ENCODE data around the gene PDZK1IP1.
A peak's percentile ranks its signal among the peaks of the same experiment; 100 is the strongest.
"Not testable (repeated sequence)": the region's sequence is repeated elsewhere in the genome, so short reads cannot be mapped to it uniquely, and the experiment has no call there.

Gene PDZK1IP1

DNA sequence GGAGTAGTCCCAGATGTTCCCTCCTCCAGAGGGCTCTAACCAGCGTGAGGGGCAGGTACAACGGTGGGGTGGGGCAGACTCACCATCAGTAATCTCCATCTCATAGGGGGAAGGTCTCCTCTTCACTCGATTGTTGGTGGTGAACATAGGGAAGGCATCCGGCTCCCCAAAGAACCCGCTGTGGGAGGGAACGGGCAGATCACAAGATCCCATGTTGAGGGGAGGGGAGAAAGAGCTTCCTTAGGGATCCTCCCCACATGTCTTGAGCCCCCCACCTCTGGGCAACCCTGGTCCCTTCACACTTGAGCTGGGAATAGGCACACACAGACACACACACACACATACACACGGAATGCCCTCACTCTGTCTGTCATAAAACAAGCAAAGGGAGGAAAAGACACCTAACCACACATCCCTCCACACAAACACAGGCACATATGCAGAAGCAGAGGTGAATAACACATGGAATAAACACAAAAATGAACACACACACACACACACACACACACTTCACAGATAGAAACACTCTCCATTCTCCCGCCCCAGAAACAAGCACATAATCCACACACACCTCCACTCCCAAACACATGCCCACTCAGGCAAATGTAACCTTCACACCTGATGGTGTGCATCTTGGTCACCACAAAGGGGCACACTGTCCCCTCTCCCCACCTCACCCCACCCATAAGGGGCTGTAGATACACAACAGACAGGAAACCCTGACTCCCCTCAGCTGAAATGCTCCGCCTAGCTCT, 34.3 kb upstream of the PDZK1IP1 start:
- DNase-seq = no peak

DNA sequence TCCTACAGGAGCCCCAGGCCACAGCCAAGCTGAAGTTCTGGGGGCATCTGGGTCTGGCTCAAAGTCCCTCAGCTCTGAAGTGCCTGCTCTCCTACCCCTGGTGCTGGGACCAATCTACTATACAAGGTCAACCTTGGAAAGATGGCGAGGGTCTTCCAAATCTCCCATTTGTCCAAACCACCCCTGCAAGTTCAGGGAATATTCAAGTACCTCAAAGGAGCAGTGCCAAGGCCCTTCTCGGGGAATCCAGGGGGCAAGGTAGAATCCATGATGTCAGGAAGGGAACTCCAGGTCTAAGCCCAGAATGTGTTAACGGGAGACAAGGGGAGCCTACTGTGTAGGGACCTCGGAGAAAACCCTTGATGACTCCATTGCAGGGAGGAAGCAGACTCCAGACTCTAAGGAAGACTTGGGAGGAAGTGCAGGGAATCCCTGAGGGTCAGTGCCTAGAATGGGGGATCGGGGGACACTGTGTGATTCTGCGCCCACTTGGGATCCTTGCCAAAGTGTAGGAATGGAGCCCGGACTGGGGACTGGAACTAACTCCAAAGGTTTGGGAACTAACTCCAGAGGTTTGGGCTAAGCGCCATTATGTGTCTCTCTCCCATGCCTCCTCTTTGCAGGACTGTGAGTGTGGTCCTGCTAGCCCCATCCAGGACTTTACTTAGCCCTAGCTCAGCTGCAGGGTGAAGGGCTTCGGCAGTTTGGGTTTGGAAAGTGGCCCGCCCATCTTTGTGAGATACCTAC, 33.5 kb upstream of the PDZK1IP1 start:
- DNase-seq = no peak

DNA sequence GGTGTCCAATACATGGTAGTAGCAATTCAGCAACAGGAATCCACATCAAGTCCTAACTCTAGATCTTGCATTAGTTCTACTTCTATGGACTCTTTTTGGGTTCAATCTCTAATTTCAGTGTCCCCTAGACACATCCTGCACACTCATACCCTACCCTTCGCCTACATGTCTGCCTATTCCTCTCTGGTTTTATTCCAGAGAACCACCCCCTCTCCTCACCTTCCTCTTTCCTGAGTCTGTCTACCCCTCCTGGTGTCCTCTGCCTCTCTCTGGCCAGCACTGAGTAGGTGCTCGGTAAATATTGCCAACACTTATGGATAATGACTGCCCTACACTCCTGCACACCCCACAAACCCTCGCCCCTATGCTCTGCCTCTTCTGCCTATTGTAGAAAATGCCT, 32.6 kb upstream of the PDZK1IP1 start:
- DNase-seq = no peak

DNA sequence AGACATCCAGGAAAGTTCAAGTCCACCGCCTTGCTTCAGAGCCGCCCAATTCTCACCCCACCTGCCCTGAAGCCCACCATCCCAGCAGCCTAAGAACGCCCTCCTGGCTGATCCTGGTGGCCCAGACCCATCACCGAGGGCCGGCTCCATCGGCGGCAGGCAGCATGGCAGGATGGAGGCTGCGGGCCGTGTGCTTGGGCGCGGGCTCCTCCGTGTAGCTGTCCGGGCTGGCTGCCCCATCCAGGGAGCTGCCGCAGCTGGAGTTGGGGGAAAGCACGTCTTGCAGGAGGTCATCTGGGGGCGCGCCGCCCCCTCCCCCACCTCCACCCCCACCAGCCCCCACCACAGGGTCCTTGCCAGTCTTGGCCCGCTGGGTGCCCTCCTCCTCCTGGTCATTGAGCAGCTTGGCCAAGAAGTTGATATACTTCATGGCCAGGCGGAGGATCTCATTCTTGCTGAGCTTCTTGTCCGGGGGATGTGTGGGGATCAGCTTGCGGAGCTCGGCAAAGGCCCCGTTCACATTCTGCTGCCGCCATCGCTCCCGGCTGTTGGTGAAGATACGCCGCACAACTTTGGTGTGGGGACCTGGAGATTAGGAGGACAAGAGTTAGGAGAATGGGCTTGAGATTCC, 29.9 kb upstream of the PDZK1IP1 start:
- DNase-seq = no peak

DNA sequence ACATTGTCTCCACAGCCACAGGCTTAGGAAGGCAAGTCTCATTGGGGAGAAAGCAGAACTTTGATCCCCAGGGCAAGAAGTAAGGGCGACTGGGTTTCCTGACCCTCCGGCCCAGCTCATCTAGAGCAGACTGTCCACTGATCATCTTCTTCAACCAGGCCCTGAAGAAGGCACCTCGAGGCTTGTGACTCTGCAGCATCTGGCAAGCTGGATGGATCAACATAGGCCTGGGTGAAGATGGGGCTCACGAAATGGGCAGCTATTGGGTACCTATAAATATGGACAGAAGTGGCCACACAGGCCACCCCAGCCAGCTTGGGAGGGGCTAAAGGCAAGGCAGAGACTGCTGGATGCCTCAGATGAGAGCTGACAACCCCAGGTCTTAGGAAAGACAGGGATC, 29.2 kb upstream of the PDZK1IP1 start:
- DNase-seq = no peak

DNA sequence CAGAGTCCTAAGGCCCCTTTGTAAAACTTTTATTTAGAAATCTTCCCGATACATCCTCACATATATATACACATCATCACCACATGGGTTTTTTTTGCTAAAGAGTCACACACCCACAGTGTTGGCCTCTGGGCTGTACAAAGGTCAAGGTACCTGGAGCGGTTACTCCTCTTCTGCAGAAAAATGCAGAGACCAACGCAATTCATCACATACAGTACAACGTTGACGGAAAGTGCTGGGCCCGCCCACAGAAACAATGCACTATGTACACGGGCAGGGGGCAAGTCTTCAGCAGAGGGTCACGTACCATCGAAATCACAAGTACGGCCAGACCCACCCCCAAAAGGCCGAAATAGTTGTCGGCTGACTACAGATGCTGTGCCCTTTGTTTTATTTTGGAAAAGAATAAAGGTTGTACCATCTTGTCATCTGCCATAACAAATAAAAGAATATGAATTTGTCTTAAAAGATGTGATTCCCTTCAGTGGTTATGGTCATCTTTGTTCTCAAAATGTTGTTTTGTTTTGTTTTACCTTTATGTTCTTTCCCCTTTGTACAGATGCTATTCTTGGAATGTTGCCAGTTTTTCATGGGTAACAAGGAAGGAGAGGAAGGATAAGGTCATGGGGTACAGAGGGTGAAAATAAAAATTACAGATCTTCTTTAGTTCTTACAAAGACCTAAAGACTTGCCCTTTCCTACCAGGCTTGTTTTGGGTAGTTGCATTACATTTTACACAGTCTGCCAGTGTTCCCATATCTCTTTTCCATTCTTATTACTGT, 26.6 kb upstream of the PDZK1IP1 start:
- DNase-seq = no peak

DNA sequence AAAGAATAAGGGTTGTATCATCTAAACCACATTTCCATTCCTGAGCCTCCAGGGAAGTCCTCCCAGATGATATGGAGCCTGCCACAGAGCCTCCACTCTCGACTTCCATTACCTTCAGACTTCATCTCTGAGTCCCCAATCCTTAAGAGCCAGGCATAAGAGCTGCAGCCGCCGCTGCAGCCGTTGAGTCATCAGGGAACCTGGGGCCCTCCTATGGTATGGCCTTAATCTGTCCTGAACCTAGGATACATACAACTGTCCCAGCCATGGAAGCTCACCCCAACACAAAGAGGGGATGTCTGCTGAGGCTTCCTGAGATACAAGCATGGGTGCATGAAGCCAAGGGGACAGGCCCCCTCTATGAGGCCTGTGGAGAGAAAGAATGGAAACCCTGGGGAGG, 25.9 kb upstream of the PDZK1IP1 start:
- DNase-seq = no peak

DNA sequence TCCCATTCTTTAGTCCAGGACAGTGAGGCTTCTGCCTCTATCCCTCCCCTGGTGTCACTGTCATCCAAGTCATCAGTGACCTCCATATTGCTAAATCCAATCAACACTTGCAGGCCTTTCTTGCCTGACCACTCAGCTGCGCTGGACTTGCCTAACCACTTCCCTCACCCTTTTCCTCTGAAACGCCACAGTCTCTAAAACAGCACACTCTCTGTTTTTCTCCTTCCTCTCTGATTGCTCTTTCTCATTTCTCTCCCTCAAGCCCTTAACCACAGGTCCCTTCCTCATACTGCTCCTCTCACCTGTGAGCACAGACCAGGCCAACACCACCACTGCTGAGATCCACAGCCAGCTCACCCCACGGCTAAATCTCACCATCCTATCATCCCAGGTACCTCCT, 24.7 kb upstream of the PDZK1IP1 start:
- peak; percentile 50 for DNase-seq

DNA sequence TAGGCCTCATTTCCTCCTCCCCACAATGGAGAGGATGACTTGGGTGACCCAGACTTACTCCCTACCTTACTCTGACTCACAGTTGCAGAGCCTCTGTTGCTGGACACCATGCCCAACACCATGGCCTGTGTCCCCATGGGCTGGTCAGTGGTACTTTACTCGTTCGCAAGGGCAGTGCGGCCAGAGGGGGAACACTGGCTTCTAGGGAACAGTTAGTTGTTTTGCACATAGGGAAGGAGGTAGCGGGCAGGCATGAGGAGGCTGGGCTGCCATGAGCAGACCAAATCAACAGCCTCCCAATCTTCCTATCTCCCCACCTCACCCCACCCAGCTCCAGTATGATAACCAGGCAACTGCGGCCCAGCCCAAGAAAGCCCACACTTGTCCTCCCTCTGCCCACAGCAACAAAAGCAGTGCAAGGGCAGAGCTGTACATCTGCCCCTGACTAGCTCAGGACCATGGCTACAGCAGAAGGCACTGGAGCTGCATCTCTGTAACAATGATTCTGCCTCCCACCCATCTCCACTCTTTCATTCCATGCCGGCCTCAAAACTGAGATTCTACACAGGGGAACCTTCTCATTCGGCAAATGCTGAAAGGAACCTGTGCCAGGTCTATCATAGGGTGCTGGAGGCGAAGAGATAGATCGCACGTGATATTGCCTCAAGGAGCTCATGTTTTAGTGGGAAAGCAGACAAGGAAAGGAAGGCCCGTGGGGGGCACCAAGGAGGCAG, 23.6 kb upstream of the PDZK1IP1 start:
- DNase-seq = peak; percentile 70

DNA sequence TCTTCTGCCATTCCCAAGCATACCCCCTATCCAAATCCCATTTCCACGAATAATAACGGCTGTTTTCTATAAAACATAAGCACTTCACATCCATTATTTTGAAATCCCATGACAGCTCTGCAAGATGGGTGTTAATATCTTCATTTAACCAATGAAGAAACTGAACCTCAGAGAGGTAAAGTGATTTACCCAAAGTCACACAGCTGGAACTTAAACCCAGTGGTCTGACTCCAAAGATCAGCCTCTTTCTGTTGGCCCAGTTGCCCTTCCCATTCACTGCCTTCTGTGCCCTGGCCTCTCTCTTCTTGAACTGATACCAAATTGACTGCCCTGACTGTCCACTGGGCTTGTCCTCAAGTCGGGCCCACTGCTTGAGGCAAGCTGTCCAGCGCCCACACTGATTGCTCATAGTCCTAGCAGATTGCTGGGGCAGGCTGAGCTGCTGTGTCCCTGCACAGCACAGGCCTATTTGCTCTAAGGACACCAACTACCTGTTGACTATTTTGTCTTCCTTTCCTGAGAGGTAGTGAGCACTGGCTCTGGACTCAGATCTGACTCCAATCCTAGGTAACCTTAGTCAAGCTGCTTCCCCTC, 22.9 kb upstream of the PDZK1IP1 start:
- no peak for DNase-seq

DNA sequence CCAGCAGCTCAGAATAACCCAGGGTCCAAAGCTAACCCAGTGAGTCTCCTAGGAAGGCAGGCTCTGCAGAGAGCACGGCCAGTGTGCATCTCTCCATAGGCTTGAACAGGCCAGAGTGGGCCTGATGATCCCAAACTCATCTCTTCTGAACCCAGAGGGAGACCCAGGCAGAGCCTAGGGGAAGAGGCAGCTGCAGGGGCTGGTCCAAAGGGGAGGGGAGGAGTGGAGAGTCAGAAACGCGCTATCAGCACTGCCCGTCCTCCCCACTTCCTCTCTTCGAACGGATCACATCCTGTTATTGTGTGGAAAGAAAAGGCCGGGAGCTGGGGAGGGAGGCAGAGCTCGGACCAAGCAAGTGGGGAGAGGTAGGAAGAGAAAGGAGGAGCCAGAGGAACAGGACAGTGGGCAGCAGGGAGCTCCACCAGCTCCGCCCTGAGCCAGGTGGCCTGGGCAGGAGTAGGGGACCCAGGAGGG, 22.0 kb upstream of the PDZK1IP1 start:
- peak; percentile 83 for DNase-seq

DNA sequence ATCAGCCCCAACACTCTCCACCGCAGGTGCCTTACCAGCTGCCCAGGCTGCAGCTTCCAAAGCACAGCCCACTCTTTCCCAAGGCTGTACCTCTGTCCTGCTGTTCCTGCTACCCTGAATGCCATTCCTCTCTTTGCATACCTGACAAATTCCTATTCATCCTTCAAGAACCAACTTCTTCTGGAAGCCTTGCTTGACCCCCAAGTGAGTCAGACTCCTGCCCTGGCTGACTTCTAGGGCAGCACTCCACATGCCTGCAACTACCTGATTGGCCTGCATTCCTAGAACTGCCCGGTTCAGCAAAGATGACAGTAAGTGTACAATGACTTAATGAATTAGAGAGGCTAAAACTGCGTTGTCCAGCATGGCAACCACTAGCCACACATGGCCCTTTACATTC, 20.8 kb upstream of the PDZK1IP1 start:
- no peak for DNase-seq

DNA sequence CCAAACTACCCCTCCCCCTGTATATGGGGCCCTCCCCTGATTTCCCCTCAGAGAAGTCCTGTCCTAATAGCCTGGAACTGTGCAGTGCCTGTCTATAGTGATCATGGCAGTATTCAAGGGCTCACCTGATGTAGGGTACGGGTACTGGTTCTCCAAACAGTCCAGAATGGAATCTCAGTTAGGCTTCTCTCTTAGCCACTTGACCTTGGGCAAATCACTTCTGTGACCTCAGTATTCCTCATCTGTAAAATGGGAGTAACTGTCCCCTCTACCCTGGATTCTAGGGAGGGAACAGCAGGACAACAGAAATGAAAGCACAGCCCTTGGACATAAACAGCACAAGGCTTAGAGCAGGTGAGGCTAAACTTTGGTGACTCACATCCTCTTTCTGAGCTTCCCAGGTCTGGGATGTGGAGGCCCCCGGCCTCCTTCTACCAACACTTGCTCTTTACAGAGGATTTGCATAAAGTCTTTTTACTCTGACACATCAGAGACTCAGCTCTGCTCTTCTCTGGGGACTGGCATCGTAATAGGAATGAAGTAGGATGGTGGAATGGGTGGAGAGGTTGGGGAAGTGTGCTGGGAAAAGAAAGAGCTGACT, 20.0 kb upstream of the PDZK1IP1 start:
- DNase-seq = no peak

DNA sequence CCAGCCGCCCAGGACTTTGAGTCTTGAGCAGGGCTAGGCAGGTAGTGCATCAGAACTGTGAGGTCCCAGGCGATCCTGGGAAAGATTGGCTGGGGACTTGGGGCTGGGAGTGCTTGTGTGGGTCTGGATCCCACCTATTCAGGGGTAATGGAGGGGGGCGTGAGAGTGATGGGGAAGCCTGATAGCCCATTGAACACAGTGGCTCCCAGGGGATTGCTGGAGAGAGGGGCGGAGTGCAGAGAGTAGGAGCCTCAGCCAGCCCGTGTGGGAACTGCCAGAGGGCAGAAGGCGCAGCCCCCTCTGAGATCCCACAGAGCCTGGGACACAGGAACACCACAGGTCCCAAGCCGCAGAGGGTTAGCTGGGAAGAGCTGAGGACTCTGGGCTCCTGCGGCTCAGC, 19.3 kb upstream of the PDZK1IP1 start:
- DNase-seq = no peak

DNA sequence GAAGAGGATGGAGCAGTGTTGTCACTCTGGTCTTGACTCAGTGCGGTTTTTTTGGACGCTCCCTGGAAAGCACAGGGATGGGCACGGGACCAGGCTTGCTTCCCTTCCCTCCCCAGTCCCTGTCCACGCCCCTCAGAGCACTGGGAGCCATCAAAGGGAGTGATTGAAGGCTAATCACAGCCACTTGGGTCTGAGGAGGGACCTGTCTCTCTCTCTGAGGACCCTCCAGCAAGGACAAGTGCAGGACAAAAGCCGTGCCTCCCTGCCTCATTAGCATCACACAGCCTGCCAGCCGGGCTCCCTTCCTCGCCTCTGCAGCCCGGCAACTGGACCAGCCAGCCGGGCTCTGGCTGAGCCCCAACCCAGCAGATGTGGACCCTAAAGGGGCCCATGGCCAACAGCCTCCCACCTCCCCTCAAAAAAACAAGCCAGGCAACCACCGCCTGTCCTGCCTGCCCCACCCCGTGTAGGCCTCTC, 18.6 kb upstream of the PDZK1IP1 start:
- DNase-seq = no peak

DNA sequence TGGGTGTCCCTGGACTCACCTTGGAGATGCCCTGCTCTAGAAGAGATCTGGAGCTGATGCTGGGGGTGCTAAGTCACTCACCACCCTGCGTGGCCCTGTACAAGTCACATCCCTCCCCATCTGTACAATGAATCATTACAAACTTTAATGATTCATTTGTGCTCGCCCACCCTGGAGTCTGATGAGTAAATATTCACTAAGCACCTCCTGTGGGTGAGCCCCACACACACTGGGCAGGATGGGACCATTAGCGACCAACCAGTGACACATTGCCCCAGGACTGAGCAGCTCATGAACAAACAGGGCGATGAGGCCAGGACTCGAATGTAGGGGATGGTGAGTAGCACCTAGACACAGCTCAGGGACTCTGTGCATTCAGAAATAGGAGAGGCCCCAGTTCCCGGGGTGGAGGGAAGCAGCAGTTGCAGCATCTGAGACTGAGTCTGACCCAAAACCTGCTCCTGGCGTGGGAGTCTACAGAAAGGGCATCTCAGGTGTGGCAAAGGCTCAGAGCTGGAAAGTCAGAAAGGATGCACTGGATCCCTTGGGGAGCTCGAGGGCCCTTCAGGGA, 18.1 kb upstream of the PDZK1IP1 start:
- DNase-seq = no peak

DNA sequence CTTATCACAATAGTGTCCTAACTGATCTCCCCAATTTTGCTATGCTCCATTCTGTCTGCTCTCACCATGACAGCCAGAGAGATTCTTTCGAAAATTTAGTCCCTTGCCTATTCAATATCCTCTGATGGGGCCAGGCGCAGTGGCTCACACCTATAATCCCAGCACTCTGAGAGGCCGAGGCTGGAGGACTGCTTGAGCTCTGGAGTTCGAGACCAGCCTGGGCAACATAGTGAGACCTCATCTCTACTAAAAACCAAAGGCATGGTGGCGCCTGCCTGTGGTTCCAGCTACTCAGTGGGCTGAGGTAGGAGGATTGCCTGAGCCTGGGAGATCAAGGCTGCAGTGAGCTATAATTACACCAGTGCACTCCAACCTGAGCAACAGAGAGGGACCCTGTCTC, 16.1 kb upstream of the PDZK1IP1 start:
- no peak for DNase-seq

DNA sequence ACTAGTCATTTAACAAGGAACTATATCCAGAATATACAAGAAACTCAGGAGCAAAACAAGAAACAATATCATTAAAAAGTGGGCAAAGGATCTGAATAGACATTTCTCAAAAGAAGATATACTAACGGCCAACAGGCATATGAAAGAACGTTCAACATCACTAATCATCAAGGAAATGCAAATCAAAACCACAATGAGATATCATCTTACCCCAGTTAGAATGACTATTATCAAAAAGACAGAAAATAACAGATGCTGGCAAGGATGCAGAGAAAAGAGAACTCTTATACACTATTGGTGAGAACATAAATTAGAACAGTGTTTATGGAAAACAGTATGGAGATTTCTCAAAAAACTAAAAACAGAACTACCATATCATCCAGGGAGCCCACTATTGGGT, 13.7 kb upstream of the PDZK1IP1 start:
- DNase-seq = not testable (repeated sequence)

DNA sequence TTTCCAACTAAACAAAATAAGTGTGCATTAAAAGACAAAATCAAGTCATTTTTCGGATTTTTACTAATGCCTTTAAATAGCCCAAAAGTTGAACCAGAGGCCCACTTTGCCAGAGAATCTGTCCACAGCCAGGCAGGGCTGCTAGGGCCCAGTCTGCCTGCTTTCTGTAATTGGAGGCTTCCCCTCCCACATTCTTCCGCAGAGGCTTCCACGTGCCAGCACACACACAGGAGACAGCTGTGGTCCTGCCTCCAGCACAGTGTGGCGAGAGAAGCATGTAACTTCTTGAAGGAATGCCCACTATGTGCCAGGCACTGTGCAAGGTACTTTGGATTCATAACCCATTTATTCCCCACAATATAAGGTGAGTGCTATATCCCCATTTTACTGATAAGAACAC, 11.3 kb upstream of the PDZK1IP1 start:
- no peak for DNase-seq

DNA sequence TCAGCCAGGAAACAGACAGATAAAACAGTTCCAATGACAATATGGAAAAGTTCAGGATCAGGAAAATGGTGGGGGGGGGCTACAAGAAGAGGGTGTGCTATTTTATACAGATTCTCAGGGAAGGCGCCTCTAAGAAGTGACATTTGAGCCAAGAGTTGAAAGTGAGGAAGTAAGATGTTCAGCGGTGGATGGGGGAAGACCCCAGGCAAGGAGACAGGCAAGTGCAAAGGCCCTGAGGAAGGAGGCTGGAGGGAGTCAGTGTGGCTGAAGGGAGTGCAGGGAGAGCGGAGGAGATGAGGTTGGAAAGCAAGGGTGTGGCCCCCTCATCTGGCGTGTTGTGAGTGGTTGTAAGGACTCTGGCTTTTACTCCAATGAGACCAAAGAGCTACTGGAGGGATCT, 8.4 kb upstream of the PDZK1IP1 start:
- DNase-seq = no peak

DNA sequence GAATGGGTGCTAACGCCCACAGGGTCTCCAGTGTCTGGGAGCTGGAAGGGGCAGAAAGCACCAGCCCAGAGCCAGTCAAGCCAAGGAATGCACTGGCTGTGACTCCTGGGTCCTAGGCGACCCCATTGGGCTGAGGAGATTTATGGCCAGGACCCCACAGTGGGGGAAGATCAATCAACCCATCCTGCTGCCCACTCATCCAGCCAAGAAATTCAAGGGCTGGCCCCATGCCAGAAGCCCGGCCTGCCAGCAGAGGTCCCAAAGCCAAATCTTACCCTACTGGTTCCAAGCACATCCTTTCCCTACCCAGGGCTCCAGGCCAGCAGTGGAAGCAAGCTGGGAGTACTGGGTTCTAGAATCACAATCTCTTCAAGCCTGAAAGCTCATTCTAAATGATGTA, 6.8 kb upstream of the PDZK1IP1 start:
- peak; percentile 17 for DNase-seq

Data from OCI-M1 (cell line).